HepG2 (cell line): ENCODE results near the gene RAD51C. TPM values are rescaled to one million over a fixed set of nuclear protein-coding genes. Genes with fewer than 3 reads are reported as not detected.
A peak's percentile ranks its signal among the peaks of the same experiment; 100 is the strongest.

Source experiments
- AKAP8 ChIP-seq: sonication (generic); formaldehyde crosslinking; IDR thresholded peaks from 2 replicates; pipeline ENCODE4 v1.5.1; 2020; ENCODE audit warnings: mild to moderate bottlenecking, missing genetic modification reagents
- ATF7 ChIP-seq, 2 experiments: fragments of 450-650 bp in 1 of 2; sonication (generic) in 1 of 2; formaldehyde crosslinking in 1 of 2; IDR thresholded peaks; 2 replicates each; pipeline versions ENCODE4 v1.4.0 to v1.6.1; 2016 to 2020; ENCODE audit warnings: antibody characterized with exemption in 1 of 2, mild to moderate bottlenecking in 1 of 2, missing genetic modification reagents in 1 of 2
- CEBPB ChIP-seq: IDR thresholded peaks from 2 replicates; pipeline ENCODE4 v1.6.1; 2011; ENCODE audit warnings: low read depth, low read length, improper control_type of control experiment, borderline replicate concordance
- CENPX ChIP-seq: sonication (generic); formaldehyde crosslinking; IDR thresholded peaks from 2 replicates; pipeline ENCODE4 v1.9.0; 2021; ENCODE audit warnings: mild to moderate bottlenecking, missing genetic modification reagents, moderate library complexity
- DMAP1 ChIP-seq: IDR thresholded peaks from 2 replicates; pipeline ENCODE4 v1.6.1; 2016
- EED ChIP-seq: sonication (generic); formaldehyde crosslinking; IDR thresholded peaks from 2 replicates; pipeline ENCODE4 v1.5.0; 2020; ENCODE audit warnings: mild to moderate bottlenecking, missing genetic modification reagents
- HMG20A ChIP-seq: IDR thresholded peaks from 2 replicates; pipeline ENCODE4 v1.6.1; 2016; ENCODE audit warnings: borderline replicate concordance
- HOXD1 ChIP-seq: sonication (generic); formaldehyde crosslinking; IDR thresholded peaks from 2 replicates; pipeline ENCODE4 v1.5.0; 2020; ENCODE audit warnings: missing genetic modification reagents
- KDM3A ChIP-seq: IDR thresholded peaks from 2 replicates; pipeline ENCODE4 v1.6.1; 2018; ENCODE audit warnings: low read depth, missing compliant biosample characterization
- MBD4 ChIP-seq: IDR thresholded peaks from 2 replicates; pipeline ENCODE4 v1.6.1; 2012; ENCODE audit warnings: low read length, inconsistent platforms, borderline replicate concordance
- NAIF1 ChIP-seq: sonication (generic); formaldehyde crosslinking; IDR thresholded peaks from 2 replicates; pipeline ENCODE4 v1.5.0; 2020; ENCODE audit warnings: mild to moderate bottlenecking, missing genetic modification reagents, borderline replicate concordance
- SNAPC2 ChIP-seq: sonication (generic); formaldehyde crosslinking; IDR thresholded peaks from 2 replicates; pipeline ENCODE4 v1.8.1; 2022; ENCODE audit warnings: mild to moderate bottlenecking, missing genetic modification reagents
- USF2 ChIP-seq, 2 experiments: sonication (generic) in 1 of 2; formaldehyde crosslinking in 1 of 2; IDR thresholded peaks; 2 replicates each; pipeline versions ENCODE4 v1.5.1 to v1.6.1; 2011 to 2020; ENCODE audit warnings: borderline replicate concordance in 1 of 2, low read depth in 1 of 2, low read length in 1 of 2, mild to moderate bottlenecking in 1 of 2, missing genetic modification reagents in 1 of 2, moderate library complexity in 1 of 2
- ZFP37 ChIP-seq: sonication (generic); formaldehyde crosslinking; IDR thresholded peaks from 2 replicates; pipeline ENCODE4 v1.4.0; 2020; ENCODE audit warnings: missing genetic modification reagents, borderline replicate concordance
- ZNF224 ChIP-seq: sonication (generic); formaldehyde crosslinking; IDR thresholded peaks from 2 replicates; pipeline ENCODE4 v1.5.0; 2020; ENCODE audit warnings: mild to moderate bottlenecking, missing genetic modification reagents
- ZNF251 ChIP-seq: sonication (generic); formaldehyde crosslinking; IDR thresholded peaks from 2 replicates; pipeline ENCODE4 v1.9.0; 2021; ENCODE audit warnings: mild to moderate bottlenecking, missing genetic modification reagents
- ZNF264 ChIP-seq: sonication (generic); formaldehyde crosslinking; IDR thresholded peaks from 2 replicates; pipeline ENCODE4 v1.4.0; 2020; ENCODE audit warnings: missing genetic modification reagents
- ZNF333 ChIP-seq: sonication (generic); formaldehyde crosslinking; IDR thresholded peaks from 2 replicates; pipeline ENCODE4 v1.4.0; 2020; ENCODE audit warnings: mild to moderate bottlenecking, missing genetic modification reagents, borderline replicate concordance
- ZNF790 ChIP-seq: sonication (generic); formaldehyde crosslinking; IDR thresholded peaks from 2 replicates; pipeline ENCODE4 v1.8.0; 2022; ENCODE audit warnings: missing genetic modification reagents, mild to moderate bottlenecking, borderline replicate concordance
- polyA plus RNA-seq, 8 experiments: library from polyadenylated mRNA; depleted of rRNA in 3 of 8; stranded (reverse) in 7 of 8; unstranded in 1 of 8; fragments of >200 nt; fragmentation: Illumina TruSeq in 4 of 8; extraction: Trizol in 4 of 8; gene quantifications; 2 replicates each; pipeline versions ENCODE4 v1.2.1 to v1.2.3, GENCODE V29; 2011 to 2016; ENCODE audit warnings: low read depth in 4 of 8, missing spikeins in 1 of 8, mixed read lengths in 1 of 8; ENCODE audit not compliant: insufficient read depth in 1 of 8
- total RNA-seq, 5 experiments: library from RNA; depleted of rRNA; stranded (reverse); fragments of >200 nt; fragmentation: Illumina TruSeq; extraction: Trizol; gene quantifications; 2 replicates each; pipeline ENCODE4 v1.2.3, GENCODE V29; 2016; ENCODE audit warnings: low read depth in 1 of 5
- TF ChIP-seq, protein P1 (sequence below): sonication (generic); formaldehyde crosslinking; IDR thresholded peaks from 2 replicates; pipeline ENCODE4 v1.5.0; 2020; ENCODE audit warnings: mild to moderate bottlenecking, missing genetic modification reagents

The RAD51C gene
- total and polyA plus RNA-seq, 2 of the 13 experiments (the other 11 are each of a cell fraction or from before 2014, with no cell fraction given), result 38.5 to 106 TPM

GRCh38 chr17:58756246-58757161, 64.1 kb downstream of the RAD51C start (continued):
- TF ChIP-seq, protein P1, sequence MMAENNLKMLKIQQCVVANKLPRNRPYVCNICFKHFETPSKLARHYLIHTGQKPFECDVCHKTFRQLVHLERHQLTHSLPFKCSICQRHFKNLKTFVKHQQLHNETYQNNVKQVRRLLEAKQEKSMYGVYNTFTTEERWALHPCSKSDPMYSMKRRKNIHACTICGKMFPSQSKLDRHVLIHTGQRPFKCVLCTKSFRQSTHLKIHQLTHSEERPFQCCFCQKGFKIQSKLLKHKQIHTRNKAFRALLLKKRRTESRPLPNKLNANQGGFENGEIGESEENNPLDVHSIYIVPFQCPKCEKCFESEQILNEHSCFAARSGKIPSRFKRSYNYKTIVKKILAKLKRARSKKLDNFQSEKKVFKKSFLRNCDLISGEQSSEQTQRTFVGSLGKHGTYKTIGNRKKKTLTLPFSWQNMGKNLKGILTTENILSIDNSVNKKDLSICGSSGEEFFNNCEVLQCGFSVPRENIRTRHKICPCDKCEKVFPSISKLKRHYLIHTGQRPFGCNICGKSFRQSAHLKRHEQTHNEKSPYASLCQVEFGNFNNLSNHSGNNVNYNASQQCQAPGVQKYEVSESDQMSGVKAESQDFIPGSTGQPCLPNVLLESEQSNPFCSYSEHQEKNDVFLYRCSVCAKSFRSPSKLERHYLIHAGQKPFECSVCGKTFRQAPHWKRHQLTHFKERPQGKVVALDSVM (CRISPR knock-in tag), result no peak
- TF ChIP-seq ZNF790 (CRISPR knock-in tag), result no peak
- TF ChIP-seq ZNF251 (CRISPR knock-in tag), result no peak
- no peak for TF ChIP-seq ZFP37 (CRISPR knock-in tag)
- TF ChIP-seq ZNF224 (CRISPR knock-in tag), result 0 out of 2 replicates have a peak, but pooled peaks have one; percentile 18
- TF ChIP-seq ZNF264 (CRISPR knock-in tag), result no peak
- no peak for TF ChIP-seq HOXD1 (CRISPR knock-in tag)
- no peak for TF ChIP-seq EED (CRISPR knock-in tag)
- no peak for TF ChIP-seq KDM3A (CRISPR knock-in tag)
- TF ChIP-seq CENPX, result no peak
- TF ChIP-seq HMG20A, result no peak
- TF ChIP-seq SNAPC2 (CRISPR knock-in tag), result no peak
- no peak for TF ChIP-seq CEBPB
- no peak for TF ChIP-seq ATF7 (IDR thresholded peaks at IDR 0.05)
- TF ChIP-seq ATF7 (CRISPR knock-in tag; IDR thresholded peaks at IDR 0.05), result no peak
- no peak for TF ChIP-seq ZNF333 (CRISPR knock-in tag)
- TF ChIP-seq USF2 (IDR thresholded peaks at IDR 0.05; ENCODE audit: low read depth, low read length), result no peak
- no peak for TF ChIP-seq USF2 (CRISPR knock-in tag; IDR thresholded peaks at IDR 0.05; ENCODE audit: borderline replicate concordance)
- TF ChIP-seq NAIF1 (CRISPR knock-in tag), result no peak
- no peak for TF ChIP-seq AKAP8 (CRISPR knock-in tag)
- TF ChIP-seq DMAP1 (CRISPR knock-in tag), result no peak
- TF ChIP-seq MBD4, result no peak
